Right ventricle myocardium superior (tissue), 1 donor: ENCODE data around the gene DPPA4. TPM values are rescaled to one million over a fixed set of nuclear protein-coding genes. Genes with fewer than 3 reads are reported as not detected.

Experiments
- ATAC-seq: fragments of 200-7000 bp; cut with Tn5 transposase; one replicate; pipeline ENCODE4 v1.9.1; 2020; ENCODE audit warnings: mild to moderate bottlenecking; ENCODE audit not compliant: poor library complexity
- DNase-seq: peaks from one replicate; pipeline ENCODE4 v3.0.0-alpha.2; 2020
- intact Hi-C: fragments of 100-400 bp; cut with DNase I; formaldehyde crosslinking; loops from one replicate; pipeline ENCODE4 v1.11.2; 2022
- total RNA-seq: library from RNA; stranded (reverse); fragmentation: NEBNext Ultra II Directional; extraction: Animal tissue kit (Norgen Biotek cat#: 25700); gene quantifications from one replicate; pipeline ENCODE4 v1.2.1, GENCODE V29; 2021
- donor health status: DM: no; HTN: yes; CAD: no; lungs with severe emphysema.

DPPA4 gene
- total RNA-seq, 1 donor from 2014 or later: not detected

- intact Hi-C loops: no loop called here
- no peak for ATAC-seq
- DNase-seq: no peak
Observed at GRCh38 chr3:109339714-109340648, 2.6 kb upstream of the DPPA4 start.

DNA sequence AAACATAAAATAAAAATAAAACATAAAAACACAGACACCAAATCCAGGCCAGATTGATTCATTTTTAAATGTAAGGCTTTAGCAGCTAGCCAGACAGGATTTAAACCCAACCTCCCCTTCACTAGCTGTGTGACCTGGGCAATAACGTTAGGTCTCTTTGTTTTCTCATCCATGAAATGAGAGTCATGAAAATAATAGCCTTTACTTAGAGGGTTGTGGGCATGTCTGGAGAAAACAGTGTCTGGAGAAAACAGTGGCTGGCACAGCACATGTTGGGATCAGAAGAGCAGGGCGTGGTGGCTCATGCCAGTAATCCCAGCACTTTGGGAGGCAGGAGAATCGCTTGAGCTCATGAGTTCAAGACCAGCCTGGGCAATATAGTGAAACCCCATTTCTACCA is 1.9 kb upstream of the DPPA4 start:
- DNase-seq: no peak
- no peak for ATAC-seq
- intact Hi-C loops: no loop called here

GRCh38 chr3:109338322-109338721 is 976 bp upstream of the DPPA4 start:
- DNase-seq (no peak), ATAC-seq (no peak)
- intact Hi-C loops: no loop called here

- intact Hi-C loops: no loop called here
- peak; percentile 43 for ATAC-seq
- DNase-seq: no peak
Observed at GRCh38 chr3:109336291-109336861, 970 bp downstream of the DPPA4 start.

- DNase-seq (no peak), ATAC-seq (no peak)
- intact Hi-C loops: no loop called here
Observed at GRCh38 chr3:109334572-109334971, 2.8 kb downstream of the DPPA4 start.

GRCh38 chr3:109331692-109332091 is 5.7 kb downstream of the DPPA4 start:
- DNase-seq (no peak), ATAC-seq (no peak)
- intact Hi-C loops: no loop called here

GRCh38 chr3:109330405-109330804 is 6.9 kb downstream of the DPPA4 start:
- DNase-seq (no peak), ATAC-seq (no peak)
- intact Hi-C loops: no loop called here

- DNase-seq: no peak
- ATAC-seq: no peak
- intact Hi-C loops: no loop called here
Observed at GRCh38 chr3:109328202-109328601, 9.1 kb downstream of the DPPA4 start.

GRCh38 chr3:109325657-109326056 is 11.7 kb downstream of the DPPA4 start:
- DNase-seq (no peak), ATAC-seq (no peak)
- intact Hi-C loops: no loop called here

GRCh38 chr3:109325109-109325508 is 12.2 kb downstream of the DPPA4 start:
- ATAC-seq: no peak
- intact Hi-C loops: no loop called here
- DNase-seq: no peak

GRCh38 chr3:109316162-109316730 is 21.1 kb downstream of the DPPA4 start, which contains the start of gene DPPA2:
Gene DPPA2 (minus strand): TSS chr3:109316517. CDS start chr3:109314542, 1,975 bp downstream.
- intact Hi-C loops: no loop called here
- DNase-seq: no peak
- ATAC-seq: no peak

DNA sequence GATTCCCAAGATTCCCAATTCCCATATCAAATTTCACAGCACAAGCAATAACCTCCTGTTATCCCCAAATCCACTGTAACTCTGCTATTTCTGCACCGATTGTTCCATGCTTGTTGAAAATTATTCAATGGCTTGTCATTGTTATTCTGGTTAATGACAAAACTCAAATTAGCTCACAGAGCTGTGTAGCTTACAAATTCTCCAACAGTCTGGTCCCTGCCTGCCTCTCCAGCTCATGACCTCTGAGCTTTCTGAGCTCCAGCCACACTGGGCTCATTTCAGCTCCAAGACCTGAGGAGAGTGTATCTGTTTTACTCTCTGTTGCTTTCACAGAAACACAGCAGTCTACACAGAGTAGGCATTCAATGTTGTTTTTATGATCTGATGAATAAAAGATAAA is 24.3 kb downstream of the DPPA4 start:
- DNase-seq (no peak), ATAC-seq (no peak)
- intact Hi-C loops: no loop called here

GRCh38 chr3:109297496-109297895 is 39.9 kb downstream of the DPPA4 start:
- ATAC-seq (no peak), DNase-seq (no peak)
- intact Hi-C loops: no loop called here

GRCh38 chr3:109284071-109284470 is 53.3 kb downstream of the DPPA4 start:
- ATAC-seq: no peak
- intact Hi-C loops: no loop called here
- no peak for DNase-seq

GRCh38 chr3:109278546-109278945 is 58.8 kb downstream of the DPPA4 start:
- intact Hi-C loops: no loop called here
- DNase-seq (no peak), ATAC-seq (no peak)

DNA sequence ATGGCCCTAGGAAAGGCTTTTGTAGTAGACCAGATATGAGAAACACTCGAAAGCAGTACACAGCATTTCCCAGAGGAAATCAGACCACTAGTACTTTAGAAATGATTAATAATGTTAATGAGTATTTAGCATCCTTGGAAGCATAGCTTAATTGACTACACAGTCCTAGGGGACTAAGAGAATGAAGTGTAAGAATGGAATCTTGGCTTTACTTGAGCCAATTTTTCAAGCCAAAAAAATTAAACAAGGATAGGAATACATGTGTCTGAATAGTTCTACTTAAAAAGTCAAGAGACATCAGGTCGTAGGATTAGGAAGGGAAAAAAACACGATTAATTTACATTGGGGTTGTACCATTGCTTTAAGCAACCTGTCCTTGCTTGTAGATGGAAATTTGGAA is 59.2 kb downstream of the DPPA4 start:
- DNase-seq (no peak), ATAC-seq (no peak)
- intact Hi-C loops: no loop called here
